Adrenal gland (tissue), 5 donors: ENCODE results near the gene PRKCE.

Experiments
- CTCF ChIP-seq, 6 experiments: fragments of 450-650 bp in 4 of 6; fragments of 200-600 bp in 2 of 6; sonication (generic) in 1 of 6; IDR thresholded peaks; 1 replicate in 5 of 6; 2 replicates in 1 of 6; pipeline versions ENCODE4 v1.5.1 to v1.8.0; 2016 to 2021; ENCODE audit warnings: antibody characterized with exemption in 6 of 6, mild to moderate bottlenecking in 2 of 6, moderate library complexity in 1 of 6
- POLR2A ChIP-seq, 2 donors: fragments of 450-650 bp; IDR thresholded peaks; one replicate each; pipeline ENCODE4 v1.6.1; 2017; ENCODE audit warnings: antibody characterized with exemption in 2 of 2, mild to moderate bottlenecking in 2 of 2, moderate library complexity in 1 of 2
- donor health status: DM: no; HTN: no; CAD: no.

DNA sequence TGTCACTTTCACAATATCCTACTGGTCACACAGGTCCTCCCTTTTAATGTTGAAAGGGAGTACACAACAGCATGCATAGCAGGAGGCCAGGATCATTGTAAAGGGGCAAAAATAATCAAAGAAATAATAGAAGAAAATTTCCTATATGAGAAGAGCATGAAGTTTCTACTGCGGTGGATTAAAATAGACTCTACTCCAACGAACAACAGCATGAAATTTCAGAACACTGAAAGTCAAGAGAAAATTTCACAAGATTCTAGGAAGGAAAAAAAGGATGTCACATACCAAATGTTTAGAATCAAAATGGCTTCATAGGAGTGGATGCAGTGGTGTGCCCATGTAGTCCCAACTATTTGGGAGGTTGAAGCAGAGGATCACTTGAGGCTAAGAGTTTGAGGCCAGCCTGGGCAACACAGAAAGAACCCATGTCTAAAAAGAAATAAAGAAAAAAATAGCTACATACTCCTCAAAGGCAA is 573.7 kb downstream of the PRKCE start:
- TF ChIP-seq CTCF (IDR thresholded peaks at IDR 0.05) (no peak), POLR2A (IDR thresholded peaks at IDR 0.05) (no peak)
